ENCODE results near the gene RGL2. TPM values are rescaled to one million over a fixed set of nuclear protein-coding genes. Genes with fewer than 3 reads are reported as not detected.

RGL2 gene
- total and polyA plus RNA-seq, 2 of the 13 experiments (the other 11 are each of a cell fraction or from before 2014, with no cell fraction given): 22.9 to 47.4 TPM

DNA sequence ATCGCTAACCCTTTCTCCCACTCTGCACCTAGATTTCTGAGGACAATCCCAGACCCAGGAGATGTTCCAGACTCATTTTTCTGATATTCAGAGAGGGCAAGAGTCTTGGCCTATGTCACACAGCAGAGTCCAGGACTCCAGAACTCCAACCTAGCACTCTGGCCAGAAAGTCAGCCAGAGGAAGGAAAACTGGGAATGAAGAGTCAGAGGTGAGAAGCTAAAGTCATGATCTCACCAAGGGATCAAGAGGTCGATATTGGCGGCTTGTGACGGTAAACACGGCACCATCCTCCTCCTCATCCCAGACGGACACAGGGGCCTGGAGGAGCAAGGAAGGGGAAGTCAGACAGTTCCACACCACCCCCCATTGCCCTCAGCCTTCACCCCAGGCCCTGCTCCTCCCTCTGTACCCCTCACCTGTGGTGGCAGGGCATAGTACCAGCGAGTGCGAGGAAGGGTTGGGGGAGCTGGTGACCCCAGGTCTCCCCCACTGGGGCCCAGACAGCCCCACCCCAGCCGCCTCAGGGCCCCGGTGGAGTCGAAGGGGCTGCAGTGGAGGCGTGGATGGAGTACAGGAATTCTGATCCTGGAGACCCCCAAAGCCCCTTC, 1.8 kb downstream of the RGL2 start (continued):
- TF ChIP-seq, protein P1, sequence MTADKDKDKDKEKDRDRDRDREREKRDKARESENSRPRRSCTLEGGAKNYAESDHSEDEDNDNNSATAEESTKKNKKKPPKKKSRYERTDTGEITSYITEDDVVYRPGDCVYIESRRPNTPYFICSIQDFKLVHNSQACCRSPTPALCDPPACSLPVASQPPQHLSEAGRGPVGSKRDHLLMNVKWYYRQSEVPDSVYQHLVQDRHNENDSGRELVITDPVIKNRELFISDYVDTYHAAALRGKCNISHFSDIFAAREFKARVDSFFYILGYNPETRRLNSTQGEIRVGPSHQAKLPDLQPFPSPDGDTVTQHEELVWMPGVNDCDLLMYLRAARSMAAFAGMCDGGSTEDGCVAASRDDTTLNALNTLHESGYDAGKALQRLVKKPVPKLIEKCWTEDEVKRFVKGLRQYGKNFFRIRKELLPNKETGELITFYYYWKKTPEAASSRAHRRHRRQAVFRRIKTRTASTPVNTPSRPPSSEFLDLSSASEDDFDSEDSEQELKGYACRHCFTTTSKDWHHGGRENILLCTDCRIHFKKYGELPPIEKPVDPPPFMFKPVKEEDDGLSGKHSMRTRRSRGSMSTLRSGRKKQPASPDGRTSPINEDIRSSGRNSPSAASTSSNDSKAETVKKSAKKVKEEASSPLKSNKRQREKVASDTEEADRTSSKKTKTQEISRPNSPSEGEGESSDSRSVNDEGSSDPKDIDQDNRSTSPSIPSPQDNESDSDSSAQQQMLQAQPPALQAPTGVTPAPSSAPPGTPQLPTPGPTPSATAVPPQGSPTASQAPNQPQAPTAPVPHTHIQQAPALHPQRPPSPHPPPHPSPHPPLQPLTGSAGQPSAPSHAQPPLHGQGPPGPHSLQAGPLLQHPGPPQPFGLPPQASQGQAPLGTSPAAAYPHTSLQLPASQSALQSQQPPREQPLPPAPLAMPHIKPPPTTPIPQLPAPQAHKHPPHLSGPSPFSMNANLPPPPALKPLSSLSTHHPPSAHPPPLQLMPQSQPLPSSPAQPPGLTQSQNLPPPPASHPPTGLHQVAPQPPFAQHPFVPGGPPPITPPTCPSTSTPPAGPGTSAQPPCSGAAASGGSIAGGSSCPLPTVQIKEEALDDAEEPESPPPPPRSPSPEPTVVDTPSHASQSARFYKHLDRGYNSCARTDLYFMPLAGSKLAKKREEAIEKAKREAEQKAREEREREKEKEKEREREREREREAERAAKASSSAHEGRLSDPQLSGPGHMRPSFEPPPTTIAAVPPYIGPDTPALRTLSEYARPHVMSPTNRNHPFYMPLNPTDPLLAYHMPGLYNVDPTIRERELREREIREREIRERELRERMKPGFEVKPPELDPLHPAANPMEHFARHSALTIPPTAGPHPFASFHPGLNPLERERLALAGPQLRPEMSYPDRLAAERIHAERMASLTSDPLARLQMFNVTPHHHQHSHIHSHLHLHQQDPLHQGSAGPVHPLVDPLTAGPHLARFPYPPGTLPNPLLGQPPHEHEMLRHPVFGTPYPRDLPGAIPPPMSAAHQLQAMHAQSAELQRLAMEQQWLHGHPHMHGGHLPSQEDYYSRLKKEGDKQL (CRISPR knock-in tag; IDR thresholded peaks at IDR 0.05; ENCODE audit: low read depth): no peak
- TF ChIP-seq IRX3 (CRISPR knock-in tag; IDR thresholded peaks at IDR 0.05; ENCODE audit: borderline replicate concordance, low read depth): no peak
- TF ChIP-seq, protein P2, sequence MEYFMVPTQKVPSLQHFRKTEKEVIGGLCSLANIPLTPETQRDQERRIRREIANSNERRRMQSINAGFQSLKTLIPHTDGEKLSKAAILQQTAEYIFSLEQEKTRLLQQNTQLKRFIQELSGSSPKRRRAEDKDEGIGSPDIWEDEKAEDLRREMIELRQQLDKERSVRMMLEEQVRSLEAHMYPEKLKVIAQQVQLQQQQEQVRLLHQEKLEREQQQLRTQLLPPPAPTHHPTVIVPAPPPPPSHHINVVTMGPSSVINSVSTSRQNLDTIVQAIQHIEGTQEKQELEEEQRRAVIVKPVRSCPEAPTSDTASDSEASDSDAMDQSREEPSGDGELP (IDR thresholded peaks at IDR 0.05; ENCODE audit: borderline replicate concordance, low read depth): no peak
- TF ChIP-seq, protein P3, sequence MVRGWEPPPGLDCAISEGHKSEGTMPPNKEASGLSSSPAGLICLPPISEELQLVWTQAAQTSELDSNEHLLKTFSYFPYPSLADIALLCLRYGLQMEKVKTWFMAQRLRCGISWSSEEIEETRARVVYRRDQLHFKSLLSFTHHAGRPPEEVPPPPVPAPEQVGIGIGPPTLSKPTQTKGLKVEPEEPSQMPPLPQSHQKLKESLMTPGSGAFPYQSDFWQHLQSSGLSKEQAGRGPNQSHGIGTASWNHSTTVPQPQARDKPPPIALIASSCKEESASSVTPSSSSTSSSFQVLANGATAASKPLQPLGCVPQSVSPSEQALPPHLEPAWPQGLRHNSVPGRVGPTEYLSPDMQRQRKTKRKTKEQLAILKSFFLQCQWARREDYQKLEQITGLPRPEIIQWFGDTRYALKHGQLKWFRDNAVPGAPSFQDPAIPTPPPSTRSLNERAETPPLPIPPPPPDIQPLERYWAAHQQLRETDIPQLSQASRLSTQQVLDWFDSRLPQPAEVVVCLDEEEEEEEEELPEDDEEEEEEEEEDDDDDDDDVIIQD (CRISPR knock-in tag; IDR thresholded peaks at IDR 0.05; ENCODE audit: low read depth): no peak
- TF ChIP-seq, protein P4, sequence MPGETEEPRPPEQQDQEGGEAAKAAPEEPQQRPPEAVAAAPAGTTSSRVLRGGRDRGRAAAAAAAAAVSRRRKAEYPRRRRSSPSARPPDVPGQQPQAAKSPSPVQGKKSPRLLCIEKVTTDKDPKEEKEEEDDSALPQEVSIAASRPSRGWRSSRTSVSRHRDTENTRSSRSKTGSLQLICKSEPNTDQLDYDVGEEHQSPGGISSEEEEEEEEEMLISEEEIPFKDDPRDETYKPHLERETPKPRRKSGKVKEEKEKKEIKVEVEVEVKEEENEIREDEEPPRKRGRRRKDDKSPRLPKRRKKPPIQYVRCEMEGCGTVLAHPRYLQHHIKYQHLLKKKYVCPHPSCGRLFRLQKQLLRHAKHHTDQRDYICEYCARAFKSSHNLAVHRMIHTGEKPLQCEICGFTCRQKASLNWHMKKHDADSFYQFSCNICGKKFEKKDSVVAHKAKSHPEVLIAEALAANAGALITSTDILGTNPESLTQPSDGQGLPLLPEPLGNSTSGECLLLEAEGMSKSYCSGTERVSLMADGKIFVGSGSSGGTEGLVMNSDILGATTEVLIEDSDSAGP (CRISPR knock-in tag; IDR thresholded peaks at IDR 0.05; ENCODE audit: borderline replicate concordance): peak; percentile 54; the same call in 1 of the 2 replicates
- no peak for TF ChIP-seq PHF8 (CRISPR knock-in tag; IDR thresholded peaks at IDR 0.05)
- no peak for TF ChIP-seq CHD4 (IDR thresholded peaks at IDR 0.05; ENCODE audit: borderline replicate concordance, low read length)
- TF ChIP-seq AGO2 (optimal IDR thresholded peaks at IDR 0.05; ENCODE audit: low read depth, low read length): peak; percentile 42
- TF ChIP-seq, protein P5, sequence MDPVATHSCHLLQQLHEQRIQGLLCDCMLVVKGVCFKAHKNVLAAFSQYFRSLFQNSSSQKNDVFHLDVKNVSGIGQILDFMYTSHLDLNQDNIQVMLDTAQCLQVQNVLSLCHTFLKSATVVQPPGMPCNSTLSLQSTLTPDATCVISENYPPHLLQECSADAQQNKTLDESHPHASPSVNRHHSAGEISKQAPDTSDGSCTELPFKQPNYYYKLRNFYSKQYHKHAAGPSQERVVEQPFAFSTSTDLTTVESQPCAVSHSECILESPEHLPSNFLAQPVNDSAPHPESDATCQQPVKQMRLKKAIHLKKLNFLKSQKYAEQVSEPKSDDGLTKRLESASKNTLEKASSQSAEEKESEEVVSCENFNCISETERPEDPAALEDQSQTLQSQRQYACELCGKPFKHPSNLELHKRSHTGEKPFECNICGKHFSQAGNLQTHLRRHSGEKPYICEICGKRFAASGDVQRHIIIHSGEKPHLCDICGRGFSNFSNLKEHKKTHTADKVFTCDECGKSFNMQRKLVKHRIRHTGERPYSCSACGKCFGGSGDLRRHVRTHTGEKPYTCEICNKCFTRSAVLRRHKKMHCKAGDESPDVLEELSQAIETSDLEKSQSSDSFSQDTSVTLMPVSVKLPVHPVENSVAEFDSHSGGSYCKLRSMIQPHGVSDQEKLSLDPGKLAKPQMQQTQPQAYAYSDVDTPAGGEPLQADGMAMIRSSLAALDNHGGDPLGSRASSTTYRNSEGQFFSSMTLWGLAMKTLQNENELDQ (CRISPR knock-in tag; IDR thresholded peaks at IDR 0.05; ENCODE audit: borderline replicate concordance): no peak
- TF ChIP-seq RXRA (CRISPR knock-in tag; IDR thresholded peaks at IDR 0.05): 0 out of 2 replicates have a peak, but pooled peaks have one; percentile 16
- no peak for TF ChIP-seq ZNF790 (CRISPR knock-in tag; IDR thresholded peaks at IDR 0.05; ENCODE audit: borderline replicate concordance)

All from HepG2 (cell line).